Testis (tissue), 2 donors: Measurements from ENCODE around the gene CD96.

Source experiments
- POLR2A ChIP-seq: fragments of 450-650 bp; IDR thresholded peaks from one replicate; pipeline ENCODE4 v1.6.1; 2017; ENCODE audit warnings: antibody characterized with exemption, mild to moderate bottlenecking, moderate library complexity
- TF ChIP-seq, protein P1 (sequence below), 3 experiments: fragments of 450-650 bp in 2 of 3; fragments of 200-600 bp in 1 of 3; sonication (generic) in 1 of 3; IDR thresholded peaks; one replicate each; pipeline ENCODE4 v1.5.1; 2016 to 2019; ENCODE audit warnings: antibody characterized with exemption in 3 of 3, mild to moderate bottlenecking in 2 of 3, moderate library complexity in 1 of 3

GRCh38 chr3:111617912-111618601, 76.1 kb downstream of the CD96 start:
- TF ChIP-seq, protein P1, sequence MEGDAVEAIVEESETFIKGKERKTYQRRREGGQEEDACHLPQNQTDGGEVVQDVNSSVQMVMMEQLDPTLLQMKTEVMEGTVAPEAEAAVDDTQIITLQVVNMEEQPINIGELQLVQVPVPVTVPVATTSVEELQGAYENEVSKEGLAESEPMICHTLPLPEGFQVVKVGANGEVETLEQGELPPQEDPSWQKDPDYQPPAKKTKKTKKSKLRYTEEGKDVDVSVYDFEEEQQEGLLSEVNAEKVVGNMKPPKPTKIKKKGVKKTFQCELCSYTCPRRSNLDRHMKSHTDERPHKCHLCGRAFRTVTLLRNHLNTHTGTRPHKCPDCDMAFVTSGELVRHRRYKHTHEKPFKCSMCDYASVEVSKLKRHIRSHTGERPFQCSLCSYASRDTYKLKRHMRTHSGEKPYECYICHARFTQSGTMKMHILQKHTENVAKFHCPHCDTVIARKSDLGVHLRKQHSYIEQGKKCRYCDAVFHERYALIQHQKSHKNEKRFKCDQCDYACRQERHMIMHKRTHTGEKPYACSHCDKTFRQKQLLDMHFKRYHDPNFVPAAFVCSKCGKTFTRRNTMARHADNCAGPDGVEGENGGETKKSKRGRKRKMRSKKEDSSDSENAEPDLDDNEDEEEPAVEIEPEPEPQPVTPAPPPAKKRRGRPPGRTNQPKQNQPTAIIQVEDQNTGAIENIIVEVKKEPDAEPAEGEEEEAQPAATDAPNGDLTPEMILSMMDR (IDR thresholded peaks at IDR 0.05), result no peak
- no peak for TF ChIP-seq POLR2A
